Adrenal gland (tissue), 12 donors: Measurements from ENCODE around the gene SNAI3. TPM values are rescaled to one million over a fixed set of nuclear protein-coding genes. Genes with fewer than 3 reads are reported as not detected.

ENCODE experiments used
- DNase-seq, 7 donors: peaks; one replicate each; pipeline ENCODE4 v3.0.0-alpha.2; 2019 to 2020
- H3K27ac ChIP-seq, 5 donors: fragments of 200-600 bp; sonication (generic) in 4 of 5; 1 replicate in 3 of 5; 2 replicates in 2 of 5; pipeline versions ENCODE4 v1.5.1 to v1.8.0; 2016 to 2020; ENCODE audit warnings: mild to moderate bottlenecking in 1 of 5
- H3K27me3 ChIP-seq: fragments of 200-600 bp; 2 replicates; pipeline ENCODE4 v1.8.0; 2021
- H3K36me3 ChIP-seq, 2 donors: fragments of 200-600 bp; replicated peaks in 1 of 2; 1 replicate in 1 of 2; 2 replicates in 1 of 2; pipeline versions ENCODE4 v1.5.1 to v1.8.0; 2018 to 2022
- H3K4me1 ChIP-seq, 2 donors: fragments of 200-600 bp; replicated peaks in 1 of 2; 1 replicate in 1 of 2; 2 replicates in 1 of 2; pipeline versions ENCODE4 v1.5.1 to v1.8.0; 2018 to 2021
- H3K4me3 ChIP-seq, 4 donors: fragments of 200-600 bp; sonication (generic) in 3 of 4; one replicate each; pipeline ENCODE4 v1.5.1; 2016 to 2018
- H3K9me3 ChIP-seq, 3 donors: fragments of 200-600 bp; sonication (generic) in 1 of 3; replicated peaks in 1 of 3; 1 replicate in 2 of 3; 2 replicates in 1 of 3; pipeline versions ENCODE4 v1.5.1 to v1.8.0; 2016 to 2021
- POLR2A ChIP-seq, 2 donors: fragments of 450-650 bp; IDR thresholded peaks; one replicate each; pipeline ENCODE4 v1.6.1; 2017; ENCODE audit warnings: antibody characterized with exemption in 2 of 2, mild to moderate bottlenecking in 2 of 2, moderate library complexity in 1 of 2
- WGBS, 4 donors: extraction: QIAGEN DNeasy Blood & Tissue Kit in 2 of 4; methylation state at CpG; one replicate each; pipeline versions ENCODE4 v1.1.5 to v1.1.7; 2013 to 2017; 5-methylcytosine and 5-hydroxymethylcytosine counted together
- intact Hi-C, 2 donors: fragments of 100-400 bp; cut with DNase I; formaldehyde crosslinking; loops; one replicate each; pipeline versions ENCODE4 v1.14.1 to v1.15.0; 2022 to 2023
- polyA plus RNA-seq, 3 donors: library from polyadenylated mRNA; stranded (reverse); fragments of 200-250 nt in 2 of 3; fragments of 350-450 nt in 1 of 3; fragmentation: Illumina TruSeq in 1 of 3; extraction: RNeasy Lipid Tissue Mini Kit (QIAGEN cat#74804) in 1 of 3; gene quantifications; one replicate each; pipeline ENCODE4 v1.2.3, GENCODE V29; 2013 to 2014
- total RNA-seq, 9 donors: library from RNA; depleted of rRNA in 4 of 9; stranded (reverse); fragments of >200 nt in 4 of 9; fragments of 120-200 nt in 1 of 9; fragmentation: NEBNext Ultra II Directional in 1 of 9; extraction: Animal tissue kit (Norgen Biotek cat#: 25700) in 1 of 9; gene quantifications; one replicate each; pipeline versions ENCODE4 v1.1.0 to v1.2.4, GENCODE V29; 2013 to 2023
- TF ChIP-seq, protein P1 (sequence below), 6 experiments: fragments of 450-650 bp in 4 of 6; fragments of 200-600 bp in 2 of 6; sonication (generic) in 1 of 6; IDR thresholded peaks; 1 replicate in 5 of 6; 2 replicates in 1 of 6; pipeline versions ENCODE4 v1.5.1 to v1.8.0; 2016 to 2021; ENCODE audit warnings: antibody characterized with exemption in 6 of 6, mild to moderate bottlenecking in 2 of 6, moderate library complexity in 1 of 6
- donor health status: healthy with polysubstance abuse.
- donor health status: Bipolar disorder and iron deficiency.
- donor health status: DM: yes; HTN: yes; CAD: no.
- donor health status: DM: no; HTN: no; CAD: no.
- donor health status: DM: no; HTN: no; CAD: no.
- donor health status: DM: yes; HTN: yes; CAD: no.

SNAI3 gene
- total and polyA plus RNA-seq, 12 donors, result 0.06 to 2.1 (median 0.51) TPM; not detected in 2

DNA sequence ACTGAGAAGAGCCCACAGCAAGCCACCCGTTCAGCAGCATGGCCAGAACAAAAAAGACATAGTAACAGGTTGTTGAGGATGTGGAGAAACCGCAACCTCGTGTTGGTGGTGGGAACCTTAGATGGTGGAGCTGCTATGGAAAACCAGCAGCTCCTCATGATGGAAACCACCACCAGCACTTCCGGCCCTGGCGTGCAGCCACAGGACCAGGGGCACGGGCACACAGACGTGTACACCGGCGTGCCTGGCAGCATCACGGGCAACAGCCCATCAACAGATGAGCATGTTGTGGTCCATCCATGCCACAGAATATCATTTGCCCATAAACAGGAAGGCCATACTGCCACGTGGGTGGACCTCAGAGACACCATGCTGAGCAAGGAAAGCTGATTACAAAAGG lies 31.9 kb upstream of the SNAI3 start:
- 92 to 95% (median 94%) methylated on average over 10 to 11 of the region's 11 CpGs for WGBS, 4 donors
- no peaks in the 10 kb centered on the region for H3K4me1 ChIP-seq
- H3K9me3 ChIP-seq, result no peaks in the 10 kb centered on the region
- TF ChIP-seq, protein P1, sequence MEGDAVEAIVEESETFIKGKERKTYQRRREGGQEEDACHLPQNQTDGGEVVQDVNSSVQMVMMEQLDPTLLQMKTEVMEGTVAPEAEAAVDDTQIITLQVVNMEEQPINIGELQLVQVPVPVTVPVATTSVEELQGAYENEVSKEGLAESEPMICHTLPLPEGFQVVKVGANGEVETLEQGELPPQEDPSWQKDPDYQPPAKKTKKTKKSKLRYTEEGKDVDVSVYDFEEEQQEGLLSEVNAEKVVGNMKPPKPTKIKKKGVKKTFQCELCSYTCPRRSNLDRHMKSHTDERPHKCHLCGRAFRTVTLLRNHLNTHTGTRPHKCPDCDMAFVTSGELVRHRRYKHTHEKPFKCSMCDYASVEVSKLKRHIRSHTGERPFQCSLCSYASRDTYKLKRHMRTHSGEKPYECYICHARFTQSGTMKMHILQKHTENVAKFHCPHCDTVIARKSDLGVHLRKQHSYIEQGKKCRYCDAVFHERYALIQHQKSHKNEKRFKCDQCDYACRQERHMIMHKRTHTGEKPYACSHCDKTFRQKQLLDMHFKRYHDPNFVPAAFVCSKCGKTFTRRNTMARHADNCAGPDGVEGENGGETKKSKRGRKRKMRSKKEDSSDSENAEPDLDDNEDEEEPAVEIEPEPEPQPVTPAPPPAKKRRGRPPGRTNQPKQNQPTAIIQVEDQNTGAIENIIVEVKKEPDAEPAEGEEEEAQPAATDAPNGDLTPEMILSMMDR (IDR thresholded peaks at IDR 0.05), result no peak
- no peak for TF ChIP-seq POLR2A (IDR thresholded peaks at IDR 0.05)
- no peaks in the 10 kb centered on the region for H3K27me3 ChIP-seq
- peaks cover 0 to 94% of the 10 kb centered on the region in 2 donors for H3K36me3 ChIP-seq
- no peak for DNase-seq
- no peak overlapping the region for H3K27ac ChIP-seq
- no peak overlapping the region for H3K4me3 ChIP-seq
- intact Hi-C loops, result no loop called here

GRCh38 chr16:88716601-88717001 lies 30.3 kb upstream of the SNAI3 start:
- no peak for TF ChIP-seq POLR2A (IDR thresholded peaks at IDR 0.05)
- TF ChIP-seq, protein P1 (IDR thresholded peaks at IDR 0.05), result no peak
- Histone ChIP-seq H3K27me3 (no peaks in the 10 kb centered on the region), H3K4me1 (no peaks in the 10 kb centered on the region), H3K36me3 (peaks cover 0 to 78% of the 10 kb centered on the region in 2 donors), H3K9me3 (no peaks in the 10 kb centered on the region), H3K27ac (no peak overlapping the region), H3K4me3 (no peak overlapping the region)
- intact Hi-C loops, result no loop called here
- no peak for DNase-seq
- WGBS, 4 donors, result 94 to 99% (median 97%) methylated on average over 10 to 21 of the region's 21 CpGs

DNA sequence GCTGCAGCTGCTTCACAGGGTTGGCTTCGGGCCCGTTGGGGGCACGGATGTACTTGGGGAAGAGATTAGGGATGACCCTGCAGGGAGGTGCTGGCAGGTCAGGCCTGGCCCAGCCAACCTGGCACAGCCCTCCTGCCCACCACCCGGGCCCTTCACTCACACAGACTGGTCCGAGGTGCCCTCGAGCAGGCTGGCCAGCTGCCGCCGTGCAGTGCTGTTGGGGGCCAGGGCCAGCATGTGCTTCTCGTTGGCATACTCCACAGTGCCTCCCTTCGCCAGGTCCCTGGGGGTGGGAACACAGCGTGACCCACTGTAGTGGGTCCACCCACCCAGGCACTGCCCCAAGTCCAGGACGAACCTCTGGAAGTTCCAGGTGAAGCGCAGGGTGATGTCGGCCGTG lies 29.9 kb upstream of the SNAI3 start:
- Histone ChIP-seq H3K4me1 (no peaks in the 10 kb centered on the region), H3K27ac (no peak overlapping the region), H3K27me3 (no peaks in the 10 kb centered on the region), H3K9me3 (no peaks in the 10 kb centered on the region), H3K36me3 (peaks cover 0 to 74% of the 10 kb centered on the region in 2 donors), H3K4me3 (no peak overlapping the region)
- TF ChIP-seq, protein P1 (IDR thresholded peaks at IDR 0.05), result no peak
- TF ChIP-seq POLR2A (IDR thresholded peaks at IDR 0.05), result no peak
- DNase-seq, result no peak
- intact Hi-C loops, result no loop called here
- 88 to 100% (median 96%) methylated on average over 3 to 15 of the region's 15 CpGs for WGBS, 4 donors

- H3K27ac ChIP-seq, result no peak overlapping the region
- no peaks in the 10 kb centered on the region for H3K4me1 ChIP-seq
- no peak for TF ChIP-seq POLR2A (IDR thresholded peaks at IDR 0.05)
- TF ChIP-seq, protein P1 (IDR thresholded peaks at IDR 0.05), result no peak
- no peaks in the 10 kb centered on the region for H3K9me3 ChIP-seq
- 88 to 95% (median 90%) methylated on average over 17 to 57 of the region's 57 CpGs for WGBS, 4 donors
- no peak for DNase-seq
- intact Hi-C loops, result no loop called here
- H3K4me3 ChIP-seq, result no peak overlapping the region
- H3K27me3 ChIP-seq, result no peaks in the 10 kb centered on the region
- peaks cover 0 to 68% of the 10 kb centered on the region in 2 donors for H3K36me3 ChIP-seq
Measured at GRCh38 chr16:88715312-88716190, 29.2 kb upstream of the SNAI3 start.
